SKM-1 (cell line): Measurements from ENCODE around the gene SELENOV.
A peak's percentile ranks its signal among the peaks of the same experiment; 100 is the strongest.
"Not testable (repeated sequence)": the region's sequence is repeated elsewhere in the genome, so short reads cannot be mapped to it uniquely, and the experiment has no call there.

Source experiments
- DNase-seq: peaks from one replicate; lab custom pipeline; 2025; ENCODE audit not compliant: unreplicated experiment; lab: John Stamatoyannopoulos, UW

SELENOV gene

DNA sequence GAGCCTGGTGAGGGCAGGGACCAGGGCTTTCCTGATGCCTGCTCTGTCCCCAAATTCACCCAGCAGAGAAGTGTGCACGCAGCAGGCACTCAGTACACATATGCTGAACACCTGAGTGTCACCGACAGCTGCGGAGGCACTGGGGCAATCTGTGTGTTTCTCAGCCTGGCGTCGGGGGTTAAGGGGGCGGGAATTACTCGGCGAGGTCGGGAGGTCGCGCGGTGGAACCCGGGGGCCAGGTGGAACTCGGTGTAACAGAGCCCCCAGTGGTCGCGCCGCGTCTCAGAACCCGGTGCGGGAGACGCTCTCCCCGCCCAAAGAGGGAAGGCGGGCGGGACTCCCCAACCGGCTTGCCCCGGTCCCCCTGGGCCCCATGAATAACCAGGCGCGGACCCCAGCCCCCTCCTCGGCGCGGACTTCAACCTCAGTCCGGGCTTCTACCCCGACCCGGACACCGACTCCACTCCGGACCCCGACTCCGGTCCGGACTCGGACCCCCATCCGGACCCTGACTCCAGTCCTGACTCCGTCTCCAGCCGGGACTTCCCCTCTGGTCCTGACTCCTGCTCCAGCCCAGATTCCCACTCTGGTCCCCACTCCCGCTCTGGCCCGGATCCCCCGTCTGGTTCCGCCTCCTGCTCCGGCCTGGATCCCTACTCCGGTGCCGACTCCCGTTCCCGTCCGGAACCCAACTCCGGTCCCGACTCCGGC lies at the start of gene SELENOV:
Gene SELENOV, plus strand, starts transcription at position 300 of the 711 bp plus-strand sequence. Its CDS starts 74 bp downstream, at position 374.
- DNase-seq, result no peak

- no peak for DNase-seq
These were observed 48.8 kb upstream of the SELENOV start for GRCh38 chr19:39465956-39466747.

DNA sequence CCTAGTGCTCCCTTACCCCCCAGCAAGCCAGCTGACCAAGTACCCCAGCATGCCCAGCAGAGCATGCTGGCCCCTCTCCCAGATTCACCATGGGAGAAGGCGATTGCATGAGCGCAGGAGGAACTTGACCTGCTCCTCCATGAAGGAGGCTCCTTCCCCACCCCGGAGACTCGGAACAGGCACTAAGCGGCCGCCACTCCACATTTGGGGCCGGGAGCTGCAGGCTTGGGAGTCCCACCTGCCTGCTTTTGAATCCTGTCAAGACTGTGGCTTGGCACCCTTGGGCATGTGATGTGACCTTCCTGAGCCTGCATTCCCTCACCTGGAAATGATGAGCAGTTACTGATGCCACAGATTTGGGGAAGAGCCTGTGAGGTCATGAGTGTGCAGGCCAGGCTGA lies 47.0 kb upstream of the SELENOV start:
- no peak for DNase-seq

DNA sequence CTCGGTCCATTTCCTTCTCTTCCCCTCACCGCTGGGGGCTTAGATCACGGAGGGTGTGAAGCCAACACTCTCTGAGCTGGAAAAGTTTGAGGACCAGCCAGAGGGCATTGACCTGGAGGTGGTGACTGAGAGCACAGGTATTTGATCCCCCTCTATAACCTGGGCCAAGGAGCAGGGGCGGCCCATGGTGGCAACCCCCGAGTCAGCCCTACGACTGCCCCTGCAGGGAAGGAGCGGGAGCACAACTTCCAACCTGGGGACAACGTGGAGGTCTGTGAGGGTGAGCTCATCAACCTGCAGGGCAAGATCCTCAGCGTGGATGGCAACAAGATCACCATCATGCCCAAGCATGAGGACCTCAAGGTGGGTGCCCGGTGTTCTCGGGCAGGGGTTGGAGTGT lies 45.9 kb upstream of the SELENOV start:
- DNase-seq, result no peak

DNA sequence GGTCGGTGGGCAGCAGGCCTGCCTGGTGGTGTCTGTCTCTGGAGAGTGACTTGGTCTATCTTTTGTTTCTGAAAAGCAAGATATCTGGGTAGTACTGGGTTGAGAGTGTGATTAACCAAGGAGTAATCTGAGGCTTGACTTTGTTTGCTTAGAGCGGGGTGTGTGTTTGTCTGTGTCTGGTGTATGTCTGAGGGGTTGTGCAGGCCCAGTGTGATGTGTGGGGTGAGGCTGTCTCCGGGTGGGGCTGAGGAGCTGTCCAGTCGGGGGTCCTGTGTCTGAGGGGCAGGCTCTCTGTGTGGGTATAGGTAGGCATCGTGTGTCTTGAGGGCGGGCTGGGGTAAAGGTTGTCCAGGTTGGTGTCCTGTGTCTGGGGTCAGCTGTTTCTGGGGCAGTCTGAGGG lies 45.4 kb upstream of the SELENOV start:
- no peak for DNase-seq

- DNase-seq, result no peak
These were observed 44.1 kb upstream of the SELENOV start for GRCh38 chr19:39470724-39471339.

- no peak for DNase-seq
These were observed 43.0 kb upstream of the SELENOV start for GRCh38 chr19:39471756-39472536.

- no peak for DNase-seq
These were observed 42.0 kb upstream of the SELENOV start for GRCh38 chr19:39472746-39473442.

DNA sequence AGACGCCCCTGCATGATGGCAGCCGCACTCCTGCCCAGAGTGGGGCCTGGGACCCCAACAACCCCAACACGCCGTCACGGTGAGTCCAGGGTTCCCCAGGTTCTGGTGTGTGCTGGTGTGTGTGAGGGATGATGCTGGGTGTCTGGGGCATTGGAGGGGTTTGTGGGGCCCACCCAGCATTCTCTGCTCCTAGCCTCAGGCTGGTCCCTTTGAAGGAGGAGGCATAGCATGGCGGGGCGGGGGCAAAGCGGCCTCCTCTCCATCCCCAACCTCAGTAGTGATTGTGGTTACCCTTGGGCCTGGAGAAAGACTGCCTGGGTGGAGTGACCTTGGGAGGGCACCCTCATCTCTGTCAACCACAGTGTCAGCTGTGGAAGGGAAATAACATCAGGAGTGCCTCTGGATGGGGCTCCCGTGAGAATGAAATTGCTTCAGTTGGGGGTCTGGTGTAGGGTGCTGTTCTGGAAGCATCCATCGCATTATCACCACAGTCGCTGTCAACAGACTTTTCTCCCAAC lies 41.4 kb upstream of the SELENOV start:
- DNase-seq, result no peak

DNA sequence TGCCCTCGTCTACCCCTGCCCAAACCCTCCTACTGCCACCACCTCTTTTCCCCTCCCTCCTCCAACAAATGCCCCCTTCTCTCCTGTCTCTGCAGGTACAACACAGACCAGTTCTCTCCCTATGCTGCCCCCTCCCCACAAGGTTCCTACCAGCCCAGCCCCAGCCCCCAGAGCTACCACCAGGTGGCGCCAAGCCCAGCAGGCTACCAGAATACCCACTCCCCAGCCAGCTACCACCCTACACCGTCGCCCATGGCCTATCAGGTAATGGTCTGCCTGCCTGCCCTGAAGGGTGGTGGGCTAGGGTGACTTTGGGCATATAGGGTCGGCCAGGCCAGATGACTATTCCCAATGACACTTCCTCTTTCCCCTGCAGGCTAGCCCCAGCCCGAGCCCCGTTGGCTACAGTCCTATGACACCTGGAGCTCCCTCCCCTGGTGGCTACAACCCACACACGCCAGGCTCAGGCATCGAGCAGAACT lies 40.8 kb upstream of the SELENOV start:
- DNase-seq, result no peak

- DNase-seq, result no peak
These were observed 39.2 kb upstream of the SELENOV start for GRCh38 chr19:39475748-39476147.

- not testable (repeated sequence) for DNase-seq
These were observed 35.6 kb upstream of the SELENOV start for GRCh38 chr19:39479319-39479801.

DNA sequence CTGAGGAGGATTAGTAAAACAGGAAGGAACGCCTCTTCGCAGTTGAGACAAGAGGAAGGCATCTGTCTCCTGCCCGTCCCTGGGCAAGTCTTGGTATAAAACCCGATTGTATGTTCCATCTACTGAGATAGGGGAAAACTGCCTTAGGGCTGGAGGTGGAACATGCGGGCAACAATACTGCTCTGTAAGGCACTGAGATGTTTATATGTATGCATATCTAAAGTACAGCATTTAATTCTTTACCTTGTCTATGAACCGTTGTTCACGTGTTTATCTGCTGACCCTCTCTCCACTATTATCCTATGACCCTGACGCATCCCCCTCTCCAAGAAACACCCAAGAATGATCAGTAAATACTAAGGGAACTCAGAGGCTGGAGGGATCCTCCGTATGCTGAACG lies 35.0 kb upstream of the SELENOV start:
- DNase-seq, result no peak

DNA sequence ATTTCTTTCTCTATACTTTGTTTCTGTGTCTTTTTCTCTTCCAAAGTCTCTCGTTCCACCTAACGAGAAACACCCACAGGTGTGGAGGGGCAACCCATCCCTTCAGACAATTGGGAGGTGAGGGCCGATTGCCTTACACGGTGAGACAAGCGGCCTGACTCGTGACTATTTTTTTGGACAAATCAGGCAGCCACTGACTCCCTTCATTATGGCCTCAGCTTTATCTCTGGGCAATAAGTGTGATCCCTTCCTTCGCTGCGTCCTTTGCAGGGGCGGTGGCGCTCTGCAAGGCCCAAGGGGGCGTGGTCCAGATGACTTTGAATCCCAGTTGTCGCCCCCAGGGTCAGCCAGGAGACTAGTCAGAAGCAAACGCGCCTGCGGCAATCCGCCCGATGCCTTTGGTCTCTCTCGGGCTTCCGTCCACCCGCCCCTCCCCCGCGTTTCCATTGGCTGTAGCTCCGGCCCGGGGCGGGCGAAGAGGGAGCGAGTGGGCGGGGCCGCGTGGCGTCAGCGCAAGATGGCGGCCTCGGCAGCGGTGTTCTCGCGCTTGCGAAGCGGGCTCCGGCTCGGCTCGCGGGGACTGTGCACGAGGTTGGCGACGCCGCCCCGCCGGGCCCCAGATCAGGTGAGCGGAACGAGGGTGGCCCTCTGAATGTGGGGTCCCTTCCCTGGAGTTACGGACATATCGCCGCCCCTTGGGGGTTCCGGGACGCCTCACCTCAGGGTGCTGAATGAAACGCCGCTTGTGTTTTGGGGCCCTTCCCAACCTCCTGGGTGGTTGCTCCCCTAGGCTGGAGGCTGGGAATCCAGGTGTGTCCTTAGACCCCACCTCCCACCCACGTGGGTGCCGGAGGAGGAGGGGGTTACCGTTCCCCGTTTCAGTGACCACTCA lies 34.4 kb upstream of the SELENOV start, which contains the start of gene TIMM50:
Gene TIMM50, plus strand, starts transcription at position 502 of the 892 bp plus-strand sequence. Its CDS starts 16 bp downstream, at position 518.
- peak; percentile 88 for DNase-seq

DNA sequence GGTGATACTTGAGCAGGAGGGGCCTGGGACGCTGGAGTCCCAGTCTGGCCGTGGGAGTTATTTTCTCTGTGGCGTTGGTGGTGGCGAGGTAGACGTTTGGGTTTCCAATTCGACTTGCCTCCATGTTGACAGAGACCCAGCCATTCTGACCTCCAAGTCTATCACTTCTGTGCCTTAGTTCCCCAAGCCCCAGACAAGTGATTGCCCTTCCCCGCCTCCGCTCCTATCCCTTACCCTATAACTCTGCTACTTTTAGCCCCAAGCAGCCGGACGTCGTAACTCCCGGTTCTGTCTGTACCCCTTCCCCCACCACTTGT lies 33.8 kb upstream of the SELENOV start:
- DNase-seq, result no peak

DNA sequence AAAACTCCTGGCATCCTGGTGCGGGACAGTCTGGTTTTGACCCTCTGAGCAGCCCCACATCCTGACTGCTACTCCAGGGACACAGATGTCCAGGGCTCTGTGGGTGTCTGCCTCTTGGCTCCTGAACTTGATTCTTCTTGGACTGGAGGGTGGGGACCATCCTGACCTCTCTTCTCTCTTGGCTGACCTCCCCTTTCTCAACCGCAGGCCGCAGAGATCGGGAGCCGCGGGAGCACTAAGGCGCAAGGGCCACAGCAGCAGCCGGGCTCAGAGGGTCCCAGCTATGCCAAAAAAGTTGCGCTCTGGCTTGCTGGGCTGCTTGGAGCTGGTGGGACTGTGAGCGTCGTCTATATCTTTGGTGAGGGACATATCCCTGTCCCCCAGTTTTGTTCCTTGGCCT lies 33.3 kb upstream of the SELENOV start:
- no peak for DNase-seq

- DNase-seq, result no peak
These were observed 31.8 kb upstream of the SELENOV start for GRCh38 chr19:39483141-39483540.

- DNase-seq, result no peak
These were observed 25.2 kb upstream of the SELENOV start for GRCh38 chr19:39489756-39490155.

- no peak for DNase-seq
These were observed 22.7 kb upstream of the SELENOV start for GRCh38 chr19:39492225-39492624.
